H1 (cell line): ENCODE results near the gene RALGAPA1. TPM values are rescaled to one million over a fixed set of nuclear protein-coding genes. Genes with fewer than 3 reads are reported as not detected.

Experiments used
- CBX5 ChIP-seq: fragments of 300-800, 300-1000 bp; sonication (generic); IDR thresholded peaks from 2 replicates; pipeline ENCODE4 v1.7.1; 2016; ENCODE audit warnings: antibody characterized with exemption, low read length, low read depth
- CTBP2 ChIP-seq: IDR thresholded peaks from 2 replicates; pipeline ENCODE4 v1.7.0; 2011; ENCODE audit warnings: borderline replicate concordance, mild to moderate bottlenecking, moderate library complexity, mixed read lengths, low read length; ENCODE audit not compliant: insufficient read depth, insufficient read length
- FOSL1 ChIP-seq: IDR thresholded peaks from 2 replicates; pipeline ENCODE4 v1.6.1; 2011; ENCODE audit warnings: mild to moderate bottlenecking, low read depth, low read length, moderate library complexity; ENCODE audit not compliant: insufficient read depth
- GTF2F1 ChIP-seq: IDR thresholded peaks from 2 replicates; pipeline ENCODE4 v1.6.1; 2012; ENCODE audit warnings: low read depth, low read length, improper control_type of control experiment, borderline replicate concordance
- HDAC2 ChIP-seq, 2 experiments: fragments of 300-600 bp in 1 of 2; sonication (generic) in 1 of 2; IDR thresholded peaks; 2 replicates each; pipeline ENCODE4 v1.6.1; 2011 to 2012; ENCODE audit warnings: low read depth in 2 of 2, low read length in 2 of 2, mild to moderate bottlenecking in 2 of 2, moderate library complexity in 2 of 2, borderline replicate concordance in 1 of 2, inconsistent platforms in 1 of 2
- MAFK ChIP-seq: IDR thresholded peaks from 2 replicates; pipeline ENCODE4 v1.6.1; 2012; ENCODE audit warnings: low read depth, mild to moderate bottlenecking, improper control_type of control experiment, low read length
- NANOG ChIP-seq: IDR thresholded peaks from 2 replicates; pipeline ENCODE4 v1.6.1; 2011; ENCODE audit warnings: low read length, low read depth, mild to moderate bottlenecking, inconsistent platforms; ENCODE audit not compliant: insufficient read depth, poor library complexity, severe bottlenecking
- POLR2A ChIP-seq, 2 experiments: IDR thresholded peaks; 1 replicate in 1 of 2; 2 replicates in 1 of 2; pipeline ENCODE4 v1.6.1; 2011; ENCODE audit warnings: low read depth in 2 of 2, low read length in 2 of 2, mild to moderate bottlenecking in 2 of 2; ENCODE audit errors: control extremely low read depth in 1 of 2
- RBBP5 ChIP-seq: IDR thresholded peaks from 2 replicates; pipeline ENCODE4 v1.7.1; 2012; ENCODE audit warnings: low read depth, mild to moderate bottlenecking, inconsistent platforms, low read length, moderate library complexity, borderline replicate concordance
- SIX5 ChIP-seq: IDR thresholded peaks from 2 replicates; pipeline ENCODE4 v1.6.1; 2011; ENCODE audit warnings: mild to moderate bottlenecking, low read depth, low read length
- TAF1 ChIP-seq: IDR thresholded peaks from 2 replicates; pipeline ENCODE4 v1.6.1; 2011; ENCODE audit warnings: mild to moderate bottlenecking, low read depth, low read length
- TEAD4 ChIP-seq: IDR thresholded peaks from 2 replicates; pipeline ENCODE4 v1.6.1; 2012; ENCODE audit warnings: low read depth, low read length, inconsistent platforms, mixed read lengths
- polyA plus RNA-seq, 7 experiments: library from polyadenylated mRNA; depleted of rRNA in 3 of 7; stranded (reverse) in 5 of 7; unstranded in 2 of 7; fragments of >200 nt in 5 of 7; fragments of 200-250 nt in 2 of 7; gene quantifications; 1 replicate in 5 of 7; 2 replicates in 1 of 7; 4 replicates in 1 of 7; pipeline versions ENCODE4 v1.2.1 to v1.2.3, GENCODE V29; 2011 to 2013; ENCODE audit warnings: missing spikeins in 2 of 7, mixed read lengths in 2 of 7
- total RNA-seq: library from RNA; stranded (reverse); fragmentation: NEBNext Ultra II Directional; extraction: Animal tissue kit (Norgen Biotek cat#: 25700); gene quantifications from 2 replicates; pipeline ENCODE4 v1.2.1, GENCODE V29; 2021

Gene RALGAPA1
- total and polyA plus RNA-seq, 2 of the 8 experiments (the other 6 are each of a cell fraction or from before 2014, with no cell fraction given) = 4.2 to 26.7 TPM

GRCh38 chr14:35826218-35826951, 17.3 kb upstream of the RALGAPA1 start, which contains the start of gene BRMS1L (continued):
- TF ChIP-seq SIX5 (peak; percentile 85; the same call in 1 of the 2 replicates), FOSL1 (no peak), CBX5 (no peak), POLR2A (IDR thresholded peaks at IDR 0.05; ENCODE audit: control extremely low read depth in 1 of 2, low read depth in 2 of 2, low read length in 2 of 2) (peak; percentile 84), NANOG (no peak), RBBP5 (peak; percentile 96), MAFK (no peak), HDAC2 (IDR thresholded peaks at IDR 0.05; ENCODE audit: borderline replicate concordance in 1 of 2, low read depth in 2 of 2, low read length in 2 of 2) (peak in 1 of 2 experiments; percentile 55; a peak in 1 of 4 replicates), GTF2F1 (no peak), TAF1 (peak; percentile 85), CTBP2 (peak; percentile 46), TEAD4 (no peak)
